Mucosa of rectum (tissue), 2 donors: ENCODE results near the gene PHLPP1.

Experiments used
- H3K27ac ChIP-seq, 2 donors: one replicate each; pipeline ENCODE4 v1.7.0; 2013; ENCODE audit warnings: inconsistent platforms in 2 of 2, low read depth in 2 of 2, low read length in 2 of 2
- H3K27me3 ChIP-seq, 2 donors: one replicate each; pipeline ENCODE4 v1.7.0; 2013; ENCODE audit warnings: low read length in 2 of 2; ENCODE audit not compliant: control insufficient read depth in 2 of 2, insufficient read depth in 2 of 2
- H3K36me3 ChIP-seq, 2 donors: one replicate each; pipeline ENCODE4 v1.7.0; 2013; ENCODE audit warnings: low read length in 2 of 2; ENCODE audit not compliant: control insufficient read depth in 2 of 2, insufficient read depth in 2 of 2
- H3K4me1 ChIP-seq, 2 donors: one replicate each; pipeline ENCODE4 v1.7.0; 2013; ENCODE audit warnings: low read length in 2 of 2, mild to moderate bottlenecking in 1 of 2; ENCODE audit not compliant: control insufficient read depth in 2 of 2, insufficient read depth in 2 of 2
- H3K4me3 ChIP-seq, 2 donors: one replicate each; pipeline ENCODE4 v1.7.0; 2013; ENCODE audit warnings: low read length in 2 of 2
- H3K9ac ChIP-seq, 2 donors: one replicate each; pipeline ENCODE4 v1.7.0; 2013; ENCODE audit warnings: low read length in 2 of 2, low read depth in 1 of 2, mild to moderate bottlenecking in 1 of 2
- H3K9me3 ChIP-seq, 2 donors: one replicate each; pipeline ENCODE4 v1.7.0; 2013; ENCODE audit warnings: low read length in 2 of 2; ENCODE audit not compliant: control insufficient read depth in 2 of 2
- donor health status: healthy.
- donor health status: Normal muscosa, but diverticular disease.

Gene PHLPP1

GRCh38 chr18:62914871-62915392 is 199.6 kb downstream of the PHLPP1 start:
- Histone ChIP-seq H3K27ac (no peak overlapping the region), H3K9me3 (no peaks in the 10 kb centered on the region)

DNA sequence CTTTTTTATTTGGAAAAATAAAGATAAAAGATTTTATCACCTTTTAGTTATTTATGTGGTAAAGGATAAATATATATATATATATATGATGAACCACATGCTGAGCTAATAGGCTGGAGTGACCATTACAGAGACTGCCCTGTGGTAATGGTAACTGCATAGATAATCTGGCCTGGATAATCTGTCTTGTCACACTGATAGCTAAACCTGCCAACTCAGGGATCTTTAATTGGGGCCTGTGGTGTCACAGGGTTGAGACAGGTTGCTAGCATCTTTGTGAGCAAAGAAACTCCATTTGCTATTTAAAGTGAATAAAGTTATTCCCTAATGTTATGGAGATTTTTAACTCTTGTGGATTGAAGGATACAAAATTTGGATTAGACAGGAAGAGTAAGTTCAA is 203.0 kb downstream of the PHLPP1 start:
- H3K9me3 ChIP-seq = no peaks in the 10 kb centered on the region
- peaks cover 9 to 18% of the 10 kb centered on the region in 2 donors for H3K36me3 ChIP-seq
- no peak overlapping the region for H3K27ac ChIP-seq
- no peak overlapping the region for H3K4me3 ChIP-seq
- no peak overlapping the region for H3K9ac ChIP-seq
- H3K27me3 ChIP-seq = no peaks in the 10 kb centered on the region
- H3K4me1 ChIP-seq = no peaks in the 10 kb centered on the region

More at GRCh38 chr18:62914871-62915392, 199.6 kb downstream of the PHLPP1 start:
- H3K27me3 ChIP-seq = no peaks in the 10 kb centered on the region
- H3K4me3 ChIP-seq = no peak overlapping the region
- peaks cover 2 to 11% of the 10 kb centered on the region in 2 donors for H3K36me3 ChIP-seq
- no peaks in the 10 kb centered on the region for H3K4me1 ChIP-seq
- H3K9ac ChIP-seq = no peak overlapping the region

GRCh38 chr18:62919109-62919838 is 203.9 kb downstream of the PHLPP1 start:
- Histone ChIP-seq H3K9me3 (no peaks in the 10 kb centered on the region), H3K36me3 (peaks cover 12 to 18% of the 10 kb centered on the region in 2 donors), H3K9ac (no peak overlapping the region), H3K4me1 (no peaks in the 10 kb centered on the region), H3K27me3 (no peaks in the 10 kb centered on the region), H3K4me3 (no peak overlapping the region), H3K27ac (no peak overlapping the region)

- peaks cover 9 to 11% of the 10 kb centered on the region in 2 donors for H3K36me3 ChIP-seq
- no peak overlapping the region for H3K9ac ChIP-seq
- no peaks in the 10 kb centered on the region for H3K27me3 ChIP-seq
- no peak overlapping the region for H3K27ac ChIP-seq
- H3K4me3 ChIP-seq = no peak overlapping the region
- no peaks in the 10 kb centered on the region for H3K4me1 ChIP-seq
- no peaks in the 10 kb centered on the region for H3K9me3 ChIP-seq
Observed at GRCh38 chr18:62925031-62925688, 209.8 kb downstream of the PHLPP1 start.

- Histone ChIP-seq H3K27me3 (no peaks in the 10 kb centered on the region), H3K9me3 (no peaks in the 10 kb centered on the region), H3K9ac (no peak overlapping the region), H3K4me1 (no peaks in the 10 kb centered on the region), H3K27ac (no peak overlapping the region), H3K4me3 (no peak overlapping the region), H3K36me3 (peaks cover 2 to 4% of the 10 kb centered on the region in 2 donors)
Observed at GRCh38 chr18:62928326-62928725, 213.0 kb downstream of the PHLPP1 start.

GRCh38 chr18:62933261-62933887 is 218.0 kb downstream of the PHLPP1 start:
- Histone ChIP-seq H3K27me3 (no peaks in the 10 kb centered on the region), H3K4me1 (no peaks in the 10 kb centered on the region), H3K27ac (no peak overlapping the region), H3K9ac (no peak overlapping the region), H3K9me3 (no peaks in the 10 kb centered on the region), H3K4me3 (no peak overlapping the region), H3K36me3 (no peaks in the 10 kb centered on the region)

GRCh38 chr18:62935994-62936393 is 220.7 kb downstream of the PHLPP1 start:
- no peak overlapping the region for H3K9ac ChIP-seq
- no peaks in the 10 kb centered on the region for H3K9me3 ChIP-seq
- no peak overlapping the region for H3K4me3 ChIP-seq
- no peaks in the 10 kb centered on the region for H3K36me3 ChIP-seq
- H3K27me3 ChIP-seq = no peaks in the 10 kb centered on the region
- H3K27ac ChIP-seq = no peak overlapping the region
- no peaks in the 10 kb centered on the region for H3K4me1 ChIP-seq

DNA sequence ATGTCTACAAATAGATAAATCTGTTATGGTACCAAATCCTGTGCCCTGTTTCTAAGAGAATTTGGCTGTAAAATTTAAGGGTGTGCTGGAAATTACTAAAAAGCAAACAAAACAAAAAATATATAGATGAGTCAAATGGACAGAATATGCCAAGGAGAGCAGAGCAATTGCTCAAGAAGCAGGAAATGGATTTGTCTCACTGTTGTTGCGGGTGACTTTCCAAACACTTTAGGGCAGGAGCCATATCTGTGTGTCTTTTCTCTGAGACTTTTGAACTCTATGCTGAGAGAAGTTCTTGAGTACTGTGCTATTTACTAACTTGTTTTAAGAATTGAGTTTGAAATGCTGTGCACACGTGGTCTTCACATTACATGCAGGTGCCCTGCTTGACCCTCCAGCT is 221.7 kb downstream of the PHLPP1 start:
- no peak overlapping the region for H3K9ac ChIP-seq
- no peak overlapping the region for H3K4me3 ChIP-seq
- peaks cover 0 to 5% of the 10 kb centered on the region in 2 donors for H3K36me3 ChIP-seq
- H3K27me3 ChIP-seq = no peaks in the 10 kb centered on the region
- H3K27ac ChIP-seq = no peak overlapping the region
- no peaks in the 10 kb centered on the region for H3K9me3 ChIP-seq
- H3K4me1 ChIP-seq = no peaks in the 10 kb centered on the region

GRCh38 chr18:62938006-62938405 is 222.7 kb downstream of the PHLPP1 start:
- Histone ChIP-seq H3K9me3 (no peaks in the 10 kb centered on the region), H3K27me3 (no peaks in the 10 kb centered on the region), H3K4me3 (no peak overlapping the region), H3K9ac (no peak overlapping the region), H3K36me3 (peaks cover 0 to 10% of the 10 kb centered on the region in 2 donors), H3K4me1 (no peaks in the 10 kb centered on the region), H3K27ac (no peak overlapping the region)

GRCh38 chr18:62938487-62938886 is 223.1 kb downstream of the PHLPP1 start:
- no peak overlapping the region for H3K27ac ChIP-seq
- H3K27me3 ChIP-seq = no peaks in the 10 kb centered on the region

More at GRCh38 chr18:62938487-62938886, 223.1 kb downstream of the PHLPP1 start:
- Histone ChIP-seq H3K9ac (no peak overlapping the region), H3K4me1 (no peaks in the 10 kb centered on the region), H3K36me3 (peaks cover 0 to 10% of the 10 kb centered on the region in 2 donors), H3K9me3 (no peaks in the 10 kb centered on the region), H3K4me3 (no peak overlapping the region)
